A549 (cell line): ENCODE results near the gene CMBL. TPM values are rescaled to one million over a fixed set of nuclear protein-coding genes. Genes with fewer than 3 reads are reported as not detected.

Experiments
- ATAC-seq, 2 experiments: fragments of 200-7000 bp in 1 of 2; fragments of >200 bp in 1 of 2; cut with Nextera tagmentation in 1 of 2; cut with Tn5 transposase in 1 of 2; 3 replicates each; pipeline versions ENCODE4 v1.8.0 to v1.9.1; 2018 to 2020; ENCODE audit warnings: mild to moderate bottlenecking in 1 of 2, moderate library complexity in 1 of 2
- CTCF ChIA-PET: fragments of 300-600 bp; sonication (Branson Sonifier 250); formaldehyde crosslinking; extraction: SDS; loops from one replicate; lab custom pipeline; 2021; ENCODE audit warnings: antibody characterized with exemption, inconsistent platforms; lab: Yijun Ruan, JAX
- POLR2A ChIA-PET: fragments of 350-600 bp; formaldehyde crosslinking; extraction: SDS; loops from one replicate; lab custom pipeline; 2021; ENCODE audit warnings: antibody characterized with exemption, inconsistent platforms; lab: Yijun Ruan, JAX
- DNase-seq, 2 experiments: peaks; one replicate each; pipeline versions ENCODE4 v3.0.0 to v3.0.0-alpha.2; 2011 to 2016; ENCODE audit warnings: low read depth in 1 of 2, low spot score in 1 of 2
- FAIRE-seq: peaks from 2 replicates; lab custom pipeline; 2011; peaks lifted over from hg19 to GRCh38; lab: Jason Lieb, UNC
- H3K27ac ChIP-seq, 2 experiments: fragments of >200 bp; sonication (Bioruptor Twin); formaldehyde crosslinking; 3 replicates each; pipeline ENCODE4 v1.5.1; 2016 to 2017
- H3K4me1 ChIP-seq: fragments of >200 bp; sonication (Bioruptor Twin); formaldehyde crosslinking; 3 replicates; pipeline ENCODE4 v1.6.1; 2016
- H3K4me2 ChIP-seq: fragments of >200 bp; sonication (Bioruptor Twin); formaldehyde crosslinking; 3 replicates; pipeline ENCODE4 v1.6.1; 2016
- H3K4me3 ChIP-seq: fragments of >200 bp; sonication (Bioruptor Twin); formaldehyde crosslinking; 3 replicates; pipeline ENCODE4 v1.5.1; 2016
- H3K9me3 ChIP-seq: fragments of >200 bp; sonication (Bioruptor Twin); formaldehyde crosslinking; 3 replicates; pipeline ENCODE4 v1.6.1; 2016
- BCL3 ChIP-seq: fragments of >200 bp; sonication (Bioruptor Twin); formaldehyde crosslinking; IDR thresholded peaks from 3 replicates; pipeline ENCODE4 v1.6.1; 2016
- CHD2 ChIP-seq: fragments of 150-350 bp; IDR thresholded peaks from 2 replicates; pipeline ENCODE4 v1.6.1; 2014; ENCODE audit warnings: low read length; ENCODE audit not compliant: partially characterized antibody
- CHD4 ChIP-seq: fragments of 200-600 bp; sonication (generic); IDR thresholded peaks from 2 replicates; pipeline ENCODE4 v1.6.1; 2016; ENCODE audit warnings: antibody characterized with exemption, mild to moderate bottlenecking, borderline replicate concordance
- E2F6 ChIP-seq: IDR thresholded peaks from 2 replicates; pipeline ENCODE4 v1.6.1; 2012; ENCODE audit warnings: low read depth, borderline replicate concordance
- EHF ChIP-seq: fragments of 250-450 bp; sonication (Bioruptor Pico); IDR thresholded peaks from 2 replicates; pipeline ENCODE4 v1.5.0; 2020; ENCODE audit warnings: mild to moderate bottlenecking
- ESRRA ChIP-seq: fragments of 150-350 bp; IDR thresholded peaks from 2 replicates; pipeline ENCODE4 v1.6.1; 2014; ENCODE audit warnings: mild to moderate bottlenecking, low read length, borderline replicate concordance
- FOSL2 ChIP-seq, 2 experiments: fragments of 450-650 bp in 1 of 2; fragments of >200 bp in 1 of 2; sonication (Bioruptor Twin) in 1 of 2; formaldehyde crosslinking; IDR thresholded peaks; 2 replicates each; pipeline versions ENCODE4 v1.5.0 to v1.6.1; 2016 to 2020; ENCODE audit warnings: mild to moderate bottlenecking in 1 of 2, moderate library complexity in 1 of 2
- HOXA7 ChIP-seq: fragments of 250-450 bp; sonication (Bioruptor Pico); IDR thresholded peaks from 2 replicates; pipeline ENCODE4 v1.5.0; 2020; ENCODE audit warnings: mild to moderate bottlenecking, moderate library complexity
- HOXB13 ChIP-seq: fragments of 250-450 bp; sonication (Bioruptor Pico); IDR thresholded peaks from 2 replicates; pipeline ENCODE4 v1.5.0; 2020; ENCODE audit warnings: low read depth, mild to moderate bottlenecking, moderate library complexity
- JUNB ChIP-seq: fragments of >200 bp; sonication (Bioruptor Twin); formaldehyde crosslinking; IDR thresholded peaks from 2 replicates; pipeline ENCODE4 v1.6.1; 2016
- MAFK ChIP-seq: fragments of 450-650 bp; IDR thresholded peaks from 2 replicates; pipeline ENCODE4 v1.6.1; 2014; ENCODE audit not compliant: partially characterized antibody
- MAX ChIP-seq: IDR thresholded peaks from 2 replicates; pipeline ENCODE4 v1.6.1; 2012
- MAZ ChIP-seq: fragments of 150-350 bp; IDR thresholded peaks from 2 replicates; pipeline ENCODE4 v1.6.1; 2014; ENCODE audit warnings: antibody characterized with exemption, low read depth, low read length, borderline replicate concordance
- MYC ChIP-seq: IDR thresholded peaks from 2 replicates; pipeline ENCODE4 v1.6.1; 2012; ENCODE audit warnings: mild to moderate bottlenecking, inconsistent platforms, low read length, improper control_type of control experiment, borderline replicate concordance
- NFE2L2 ChIP-seq: fragments of 150-350 bp; conservative IDR thresholded peaks from 2 replicates; pipeline ENCODE4 v1.6.1; 2014; ENCODE audit warnings: low read length
- PHF8 ChIP-seq: fragments of 200-600 bp; sonication (generic); IDR thresholded peaks from 2 replicates; pipeline ENCODE4 v1.6.1; 2016; ENCODE audit warnings: low read depth, mild to moderate bottlenecking, antibody characterized with exemption, moderate library complexity, borderline replicate concordance
- RCOR1 ChIP-seq: fragments of 150-350 bp; IDR thresholded peaks from 2 replicates; pipeline ENCODE4 v1.6.1; 2014; ENCODE audit warnings: antibody characterized with exemption, low read length, low read depth
- REST ChIP-seq: fragments of 200-600 bp; sonication (generic); IDR thresholded peaks from 2 replicates; pipeline ENCODE4 v1.6.1; 2016; ENCODE audit warnings: antibody characterized with exemption, mild to moderate bottlenecking, moderate library complexity
- RFX5 ChIP-seq: fragments of 450-650 bp; IDR thresholded peaks from 2 replicates; pipeline ENCODE4 v1.7.1; 2014; ENCODE audit warnings: antibody characterized with exemption, mild to moderate bottlenecking, moderate library complexity
- RNF2 ChIP-seq: fragments of 200-600 bp; sonication (generic); IDR thresholded peaks from 2 replicates; pipeline ENCODE4 v1.6.1; 2016; ENCODE audit warnings: low read depth, mild to moderate bottlenecking, antibody characterized with exemption, moderate library complexity, borderline replicate concordance
- SMC3 ChIP-seq: fragments of >200 bp; sonication (Bioruptor Twin); formaldehyde crosslinking; IDR thresholded peaks from 3 replicates; pipeline ENCODE4 v1.6.1; 2018; ENCODE audit warnings: inconsistent platforms
- SREBF2 ChIP-seq: fragments of 450-650 bp; IDR thresholded peaks from 2 replicates; pipeline ENCODE4 v1.6.1; 2014; ENCODE audit warnings: mild to moderate bottlenecking, moderate library complexity
- TFCP2L1 ChIP-seq: fragments of 250-450 bp; sonication (Bioruptor Pico); IDR thresholded peaks from 2 replicates; pipeline ENCODE4 v1.5.0; 2021; ENCODE audit warnings: mild to moderate bottlenecking
- USF2 ChIP-seq: fragments of 450-650 bp; IDR thresholded peaks from 2 replicates; pipeline ENCODE4 v1.6.1; 2014; ENCODE audit warnings: antibody characterized with exemption
- ZC3H11A ChIP-seq: fragments of 450-650 bp; IDR thresholded peaks from 2 replicates; pipeline ENCODE4 v1.6.1; 2014; ENCODE audit warnings: antibody characterized with exemption, mild to moderate bottlenecking
- ZSCAN20 ChIP-seq: fragments of 250-450 bp; sonication (Bioruptor Pico); IDR thresholded peaks from 2 replicates; pipeline ENCODE4 v1.8.0; 2022; ENCODE audit warnings: mild to moderate bottlenecking, moderate library complexity
- WGBS: methylation state at CpG from one replicate; pipeline ENCODE4 v1.1.6; 2017; ENCODE audit errors: missing lambda C conversion rate; 5-methylcytosine and 5-hydroxymethylcytosine counted together
- polyA plus RNA-seq, 4 experiments: library from polyadenylated mRNA; depleted of rRNA in 3 of 4; stranded (reverse); fragments of >200 nt; fragmentation: RNase III in 1 of 4; extraction: RNeasy Plus Mini Kit Qiagen cat#74134 plus additional on column Dnase treatment in 1 of 4; gene quantifications; 2 replicates in 3 of 4; 3 replicates in 1 of 4; pipeline ENCODE4 v1.2.3, GENCODE V29; 2011 to 2017

Gene CMBL
- polyA plus RNA-seq, 2 of the 4 experiments (the other 2 are of a cell fraction) = 23.5 to 32.6 TPM

- Histone ChIP-seq H3K4me3 (no peak overlapping the region), H3K27ac (no peak overlapping the region), H3K9me3 (no peaks in the 10 kb centered on the region), H3K4me1 (peaks cover 10% of the 10 kb centered on the region; the same call in 2 of the 3 replicates), H3K4me2 (no peak overlapping the region)
- CTCF ChIA-PET = no interaction called here
- FAIRE-seq = no peak
- WGBS = 86% methylated on average over 8 of the region's 8 CpGs
- ATAC-seq = no peak
- no peak for TF ChIP-seq USF2
- no peak for TF ChIP-seq ZSCAN20 (CRISPR knock-in tag)
- no peak for TF ChIP-seq RNF2
- no peak for TF ChIP-seq E2F6
- TF ChIP-seq PHF8 = no peak
- TF ChIP-seq TFCP2L1 = no peak
- TF ChIP-seq CHD4 = no peak
- no peak for TF ChIP-seq MAX
- TF ChIP-seq RCOR1 = no peak
- no peak for TF ChIP-seq NFE2L2
- TF ChIP-seq HOXB13 (CRISPR knock-in tag) = no peak
- TF ChIP-seq FOSL2 (IDR thresholded peaks at IDR 0.05) = no peak
- no peak for TF ChIP-seq FOSL2 (CRISPR knock-in tag; IDR thresholded peaks at IDR 0.05)
- TF ChIP-seq HOXA7 = no peak
- POLR2A ChIA-PET = no interaction called here
- no peak for DNase-seq
Measured at GRCh38 chr5:10257870-10258269, 49.8 kb downstream of the CMBL start.

- Histone ChIP-seq H3K4me3 (no peak overlapping the region), H3K4me2 (no peak overlapping the region), H3K4me1 (peaks cover 22% of the 10 kb centered on the region)
- 75% methylated on average over 2 of the region's 2 CpGs for WGBS
- CTCF ChIA-PET = interaction anchor here (1.1 to 2.9 kb wide), 2 partner anchors 29 to 103 kb away, joined by 4 to 10 read pairs; no protein-coding TSS in a partner anchor
- ATAC-seq = no peak
- no peak for FAIRE-seq
- TF ChIP-seq BCL3 = no peak
- no peak for TF ChIP-seq MYC
- no peak for TF ChIP-seq E2F6
- TF ChIP-seq CHD2 = no peak
- TF ChIP-seq EHF (CRISPR knock-in tag) = no peak
- no peak for TF ChIP-seq RFX5
- TF ChIP-seq ZC3H11A = no peak
- TF ChIP-seq SMC3 = no peak
- no peak for TF ChIP-seq JUNB
- TF ChIP-seq RNF2 = no peak
- TF ChIP-seq, all 56 proteins: peak for 0
- no peak for DNase-seq
- POLR2A ChIA-PET = no interaction called here
- no peak overlapping the region for H3K27ac ChIP-seq
- H3K9me3 ChIP-seq = no peaks in the 10 kb centered on the region
Measured at GRCh38 chr5:10254686-10255085, 53.0 kb downstream of the CMBL start.

GRCh38 chr5:10253390-10253789 lies 54.3 kb downstream of the CMBL start:
- WGBS = 80% methylated on average over 3 of the region's 3 CpGs
- TF ChIP-seq BCL3 = no peak
- TF ChIP-seq MAZ = no peak
- no peak for TF ChIP-seq REST
- no peak for TF ChIP-seq SREBF2
- no peak for TF ChIP-seq ESRRA
- no peak for TF ChIP-seq NFE2L2
- TF ChIP-seq MAFK = no peak

More at GRCh38 chr5:10253390-10253789, 54.3 kb downstream of the CMBL start:
- H3K4me1 ChIP-seq = peaks cover 26% of the 10 kb centered on the region
- FAIRE-seq (no peak), ATAC-seq (no peak), DNase-seq (no peak)
- no peak overlapping the region for H3K27ac ChIP-seq
- H3K4me3 ChIP-seq = no peak overlapping the region
- CTCF ChIA-PET = no interaction called here
- H3K4me2 ChIP-seq = peak overlapping the region; percentile 97; the same call in 2 of the 3 replicates
- no peaks in the 10 kb centered on the region for H3K9me3 ChIP-seq
- POLR2A ChIA-PET = no interaction called here
